Upper lobe of right lung (tissue), 1 donor: ENCODE data around the gene CTH. TPM values are rescaled to one million over a fixed set of nuclear protein-coding genes. Genes with fewer than 3 reads are reported as not detected.
A peak's percentile ranks its signal among the peaks of the same experiment; 100 is the strongest.
"Not testable (repeated sequence)": the region's sequence is repeated elsewhere in the genome, so short reads cannot be mapped to it uniquely, and the experiment has no call there.

ENCODE experiments used
- ATAC-seq: fragments of 200-7000 bp; cut with Tn5 transposase; one replicate; pipeline ENCODE4 v1.9.1; 2020; ENCODE audit warnings: mild to moderate bottlenecking, moderate library complexity
- DNase-seq: peaks from one replicate; pipeline ENCODE4 v3.0.0-alpha.2; 2020
- H3K27ac ChIP-seq: fragments of 200-600 bp; one replicate; pipeline ENCODE4 v1.8.0; 2022
- H3K27me3 ChIP-seq: fragments of 200-600 bp; one replicate; pipeline ENCODE4 v1.8.0; 2022; ENCODE audit warnings: mild to moderate bottlenecking
- H3K36me3 ChIP-seq: fragments of 200-600 bp; one replicate; pipeline ENCODE4 v1.8.0; 2022
- H3K4me1 ChIP-seq: fragments of 200-600 bp; one replicate; pipeline ENCODE4 v1.8.0; 2022
- H3K4me3 ChIP-seq: fragments of 200-600 bp; one replicate; pipeline ENCODE4 v1.8.0; 2022; ENCODE audit warnings: mild to moderate bottlenecking
- H3K9me3 ChIP-seq: fragments of 200-600 bp; one replicate; pipeline ENCODE4 v1.8.0; 2022
- intact Hi-C: fragments of 100-400 bp; cut with DNase I; formaldehyde crosslinking; loops from one replicate; pipeline ENCODE4 v1.11.0; 2022
- long read RNA-seq: library from polyadenylated mRNA; unstranded; transcript quantifications from one replicate; pipeline ENCODE4 v2.0.0, GENCODE V29; 2021
- total RNA-seq: library from RNA; stranded (reverse); fragmentation: NEBNext Ultra II Directional; extraction: Animal tissue kit (Norgen Biotek cat#: 25700); gene quantifications from one replicate; pipeline ENCODE4 v1.2.1, GENCODE V29; 2021
- TF ChIP-seq, protein P1 (sequence below): fragments of 200-600 bp; IDR thresholded peaks from one replicate; pipeline ENCODE4 v1.8.0; 2022; ENCODE audit warnings: antibody characterized with exemption
- donor health status: DM: no; HTN: yes; CAD: no; lungs with severe emphysema.

Gene CTH
- total RNA-seq: 3.6 TPM
- long read RNA-seq, transcript CTH-202 (12 exons, 1,805 nt): major isoform, 6 of 6 reads
- long read RNA-seq, partial matches to known transcripts: 0 of 6 reads
- long read RNA-seq, other reads (novel, unspliced or antisense): 0 of 6 reads

DNA sequence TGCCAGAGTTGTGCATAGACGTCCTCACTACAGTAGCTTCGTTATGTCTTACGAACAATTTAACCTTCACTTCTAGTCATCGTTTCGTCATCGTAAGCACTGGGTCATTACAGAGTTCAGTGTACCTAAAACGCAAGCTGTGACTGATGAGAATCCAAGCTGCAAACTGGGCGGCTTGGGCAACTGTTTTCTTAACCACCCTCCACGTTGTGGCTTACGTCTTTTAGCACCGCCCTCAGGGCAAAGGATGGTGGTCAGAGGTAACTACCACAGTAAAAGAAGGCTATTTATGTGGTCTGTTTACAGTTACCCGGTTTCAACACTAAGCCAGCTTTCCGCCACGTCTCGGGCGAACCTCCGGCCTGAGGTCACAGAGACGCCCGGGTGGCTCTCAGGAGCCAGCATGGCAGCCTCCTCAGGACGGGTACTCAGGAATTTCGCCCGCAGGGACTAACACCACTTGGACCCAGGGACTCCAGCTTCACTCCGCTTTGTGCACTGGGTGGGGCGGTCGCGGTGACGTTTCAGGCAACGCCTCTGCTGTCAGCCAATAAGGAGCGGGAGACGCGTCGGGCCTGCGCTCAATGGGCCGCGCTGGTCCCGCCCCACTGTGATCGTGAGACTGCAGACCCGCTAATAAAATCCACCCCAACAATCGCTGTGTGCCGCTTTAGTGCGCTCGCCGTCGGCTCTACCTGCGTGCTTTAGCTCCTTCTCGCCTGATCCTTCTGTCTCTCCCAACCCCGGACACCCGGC, at the start of gene CTH:
Gene CTH, plus strand, starts transcription at position 665 of the 756 bp plus-strand sequence. CDS start 148 bp downstream, outside the sequence.
- H3K4me1 ChIP-seq: peaks cover 10% of the 10 kb centered on the region
- H3K4me3 ChIP-seq: peak within 1 kb of the TSS; percentile 66
- intact Hi-C loops: no loop called here
- DNase-seq (peak; percentile 98), ATAC-seq (peak; percentile 100)
- no peaks in the 10 kb centered on the region for H3K27me3 ChIP-seq
- TF ChIP-seq, protein P1, sequence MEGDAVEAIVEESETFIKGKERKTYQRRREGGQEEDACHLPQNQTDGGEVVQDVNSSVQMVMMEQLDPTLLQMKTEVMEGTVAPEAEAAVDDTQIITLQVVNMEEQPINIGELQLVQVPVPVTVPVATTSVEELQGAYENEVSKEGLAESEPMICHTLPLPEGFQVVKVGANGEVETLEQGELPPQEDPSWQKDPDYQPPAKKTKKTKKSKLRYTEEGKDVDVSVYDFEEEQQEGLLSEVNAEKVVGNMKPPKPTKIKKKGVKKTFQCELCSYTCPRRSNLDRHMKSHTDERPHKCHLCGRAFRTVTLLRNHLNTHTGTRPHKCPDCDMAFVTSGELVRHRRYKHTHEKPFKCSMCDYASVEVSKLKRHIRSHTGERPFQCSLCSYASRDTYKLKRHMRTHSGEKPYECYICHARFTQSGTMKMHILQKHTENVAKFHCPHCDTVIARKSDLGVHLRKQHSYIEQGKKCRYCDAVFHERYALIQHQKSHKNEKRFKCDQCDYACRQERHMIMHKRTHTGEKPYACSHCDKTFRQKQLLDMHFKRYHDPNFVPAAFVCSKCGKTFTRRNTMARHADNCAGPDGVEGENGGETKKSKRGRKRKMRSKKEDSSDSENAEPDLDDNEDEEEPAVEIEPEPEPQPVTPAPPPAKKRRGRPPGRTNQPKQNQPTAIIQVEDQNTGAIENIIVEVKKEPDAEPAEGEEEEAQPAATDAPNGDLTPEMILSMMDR: no peak
- peak within 1 kb of the TSS; percentile 90 for H3K27ac ChIP-seq
- H3K36me3 ChIP-seq: no peaks in the 10 kb centered on the region
- H3K9me3 ChIP-seq: no peaks in the 10 kb centered on the region

DNA sequence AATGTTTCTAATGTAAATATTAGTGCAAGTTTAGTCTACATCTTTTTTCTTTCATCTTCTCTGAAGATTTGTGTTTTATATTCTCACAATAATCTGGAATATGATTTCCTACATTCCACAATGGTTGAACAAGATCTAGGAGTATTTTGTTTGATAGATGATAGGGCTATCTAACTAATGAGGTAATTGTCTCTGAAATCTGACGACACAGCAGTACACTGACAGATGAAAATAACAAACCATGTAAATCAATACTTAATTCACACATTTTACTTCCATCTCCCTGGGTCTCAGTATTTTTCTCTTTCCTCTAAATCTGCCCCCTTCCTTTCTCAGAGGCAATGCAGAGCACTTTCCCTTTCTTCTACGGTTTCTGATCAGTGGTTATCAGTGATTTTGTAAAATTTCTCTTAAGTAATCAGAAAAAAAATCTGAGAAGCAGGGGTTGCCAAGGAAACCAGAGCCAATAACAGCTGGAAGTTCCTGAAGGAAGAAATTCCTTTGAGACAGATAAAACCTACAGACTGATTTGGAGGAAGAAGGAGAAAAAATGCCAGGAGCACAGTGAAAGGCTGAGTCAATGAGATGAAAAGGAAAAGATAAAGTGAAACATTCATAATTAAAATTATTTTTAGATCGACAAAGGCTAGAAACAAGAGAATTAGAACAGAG, 49.2 kb upstream of the CTH start:
- DNase-seq: no peak
- no peaks in the 10 kb centered on the region for H3K9me3 ChIP-seq
- H3K4me1 ChIP-seq: no peaks in the 10 kb centered on the region
- H3K4me3 ChIP-seq: no peak overlapping the region
- H3K36me3 ChIP-seq: no peaks in the 10 kb centered on the region
- intact Hi-C loops: no loop called here
- H3K27ac ChIP-seq: no peak overlapping the region
- TF ChIP-seq, protein P1: no peak
- H3K27me3 ChIP-seq: no peaks in the 10 kb centered on the region
- ATAC-seq: no peak

DNA sequence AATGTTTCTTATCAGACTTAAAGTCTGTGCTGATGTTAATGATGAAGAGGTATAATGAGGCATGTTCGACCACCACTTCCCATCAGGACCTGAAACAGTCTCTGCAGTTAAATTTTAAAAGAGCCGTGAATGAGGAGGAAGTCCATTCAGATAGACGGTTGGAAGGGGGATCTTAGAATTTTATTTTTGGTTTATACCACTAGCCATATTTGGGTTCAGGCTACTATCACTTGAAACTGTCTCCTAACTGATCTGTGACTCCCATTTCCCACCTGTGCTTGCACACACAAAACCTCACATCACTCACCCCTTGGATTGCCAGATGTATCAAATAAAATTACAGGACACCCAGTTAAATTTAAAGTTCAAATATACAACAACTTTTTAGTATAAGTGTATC, 46.6 kb upstream of the CTH start:
- no peaks in the 10 kb centered on the region for H3K9me3 ChIP-seq
- no peak overlapping the region for H3K27ac ChIP-seq
- H3K27me3 ChIP-seq: no peaks in the 10 kb centered on the region
- no peak for DNase-seq
- TF ChIP-seq, protein P1: no peak
- ATAC-seq: no peak
- H3K4me3 ChIP-seq: no peak overlapping the region
- intact Hi-C loops: no loop called here
- no peaks in the 10 kb centered on the region for H3K36me3 ChIP-seq
- no peaks in the 10 kb centered on the region for H3K4me1 ChIP-seq

DNA sequence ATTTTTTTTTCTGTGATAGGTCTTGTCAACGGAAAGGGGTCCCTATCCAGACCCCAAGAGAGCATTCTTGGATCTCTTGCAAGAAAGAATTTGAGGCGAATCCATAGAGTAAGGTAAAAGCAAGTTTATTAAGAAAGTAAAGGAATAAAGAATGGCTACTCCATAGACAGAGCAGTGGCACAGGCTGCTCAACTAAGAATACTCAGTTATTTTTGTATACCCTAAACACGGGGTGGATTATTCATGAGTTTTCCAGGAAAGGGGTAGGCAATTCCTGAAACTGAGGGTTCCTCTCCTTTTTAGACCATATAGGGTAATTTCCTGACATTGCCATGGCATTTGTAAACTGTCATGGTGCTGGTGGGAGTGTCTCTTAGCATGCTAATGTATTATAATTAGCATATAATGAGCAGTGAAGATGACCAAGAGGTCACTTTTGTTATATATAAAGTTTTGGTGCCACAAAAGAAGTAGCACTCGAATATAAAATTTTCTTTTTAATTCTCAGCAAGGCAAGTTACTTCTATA, 44.6 kb upstream of the CTH start:
- H3K27ac ChIP-seq, DNase-seq, H3K4me1 ChIP-seq, H3K27me3 ChIP-seq, H3K9me3 ChIP-seq, intact Hi-C loops, ATAC-seq, H3K36me3 ChIP-seq, H3K4me3 ChIP-seq: not testable (repeated sequence)

DNA sequence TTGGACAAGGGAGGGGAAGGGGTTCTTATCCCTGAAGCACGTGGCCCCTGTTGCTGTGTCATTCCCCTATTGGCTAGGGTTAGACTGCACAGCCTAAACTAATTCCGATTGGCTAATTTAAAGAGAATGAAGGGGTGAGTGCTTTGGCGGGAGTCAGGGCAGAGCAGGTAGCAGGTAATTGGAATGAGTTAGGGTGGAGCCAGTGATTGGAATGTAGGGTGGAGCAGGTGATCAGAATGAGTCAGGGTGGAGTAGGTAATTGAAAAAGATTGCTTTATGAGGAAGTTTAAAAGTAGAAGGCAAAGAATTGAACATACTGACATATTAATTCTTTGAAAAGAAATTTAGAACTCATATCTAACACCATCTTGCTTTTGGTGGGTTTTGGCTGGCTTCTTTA, 44.1 kb upstream of the CTH start:
- H3K27me3 ChIP-seq, ATAC-seq, H3K27ac ChIP-seq, H3K4me1 ChIP-seq, H3K36me3 ChIP-seq, H3K9me3 ChIP-seq, intact Hi-C loops, H3K4me3 ChIP-seq, DNase-seq: not testable (repeated sequence)

DNA sequence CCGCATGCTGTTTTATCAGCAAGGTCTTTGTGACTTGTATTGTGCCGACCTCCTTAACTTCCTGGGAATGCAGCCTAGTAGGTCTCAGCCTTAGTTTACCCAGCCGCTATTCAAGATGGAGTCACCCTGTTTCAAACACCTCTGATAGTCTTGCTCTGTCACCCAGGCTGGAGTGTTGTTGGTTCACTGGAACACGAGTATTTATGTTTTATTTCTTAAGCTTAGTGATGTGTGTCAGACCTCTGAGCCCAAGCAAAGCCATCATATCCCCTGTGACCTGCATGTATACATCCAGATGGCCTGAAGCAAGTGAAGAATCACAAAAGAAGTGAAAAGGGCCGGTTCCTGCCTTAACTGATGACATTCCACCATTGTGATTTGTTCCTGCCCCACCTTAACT, 43.7 kb upstream of the CTH start:
- H3K4me3 ChIP-seq, intact Hi-C loops, H3K36me3 ChIP-seq, DNase-seq, ATAC-seq, H3K27me3 ChIP-seq, H3K9me3 ChIP-seq, H3K4me1 ChIP-seq, H3K27ac ChIP-seq: not testable (repeated sequence)

DNA sequence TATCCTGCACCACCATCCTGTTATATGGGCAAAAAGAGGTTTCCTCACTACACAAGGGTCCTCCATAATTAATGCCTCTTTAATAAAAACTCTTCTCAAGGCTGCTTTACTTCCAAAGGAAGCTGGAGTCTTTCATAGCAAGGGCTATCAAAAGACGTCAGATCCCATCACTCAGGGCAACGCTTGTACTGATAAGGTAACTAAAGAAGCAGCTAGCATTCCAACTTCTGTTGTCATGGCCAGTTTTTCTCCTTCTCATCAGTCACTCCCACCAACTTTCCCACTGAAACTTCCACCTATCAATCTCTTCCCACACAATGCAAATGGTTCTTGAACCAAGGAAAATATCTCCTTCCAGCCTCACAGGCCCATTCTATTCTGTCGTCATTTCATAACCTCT, 39.5 kb upstream of the CTH start:
- H3K4me3 ChIP-seq, ATAC-seq, H3K27ac ChIP-seq, DNase-seq, H3K4me1 ChIP-seq, H3K9me3 ChIP-seq, H3K36me3 ChIP-seq, intact Hi-C loops, H3K27me3 ChIP-seq: not testable (repeated sequence)
